Myocyte (in vitro differentiated cells): Measurements from ENCODE around the gene CCDC192. TPM values are rescaled to one million over a fixed set of nuclear protein-coding genes. Genes with fewer than 3 reads are reported as not detected.
"Not testable (repeated sequence)": the region's sequence is repeated elsewhere in the genome, so short reads cannot be mapped to it uniquely, and the experiment has no call there.

Source experiments
- DNase-seq: peaks from one replicate; pipeline ENCODE4 v3.0.0-alpha.2; 2012; ENCODE audit warnings: low read depth
- total RNA-seq: library from RNA; depleted of rRNA; stranded (reverse); fragments of >200 nt; gene quantifications from 2 replicates; pipeline ENCODE4 v1.2.3, GENCODE V29; 2014

Gene CCDC192
- total RNA-seq, 1 donor from 2014 or later = not detected

- no peak for DNase-seq
Observed at GRCh38 chr5:127839496-127840197, 136.5 kb downstream of the CCDC192 start.

GRCh38 chr5:127840198-127840524 lies 137.0 kb downstream of the CCDC192 start:
- no peak for DNase-seq

DNA sequence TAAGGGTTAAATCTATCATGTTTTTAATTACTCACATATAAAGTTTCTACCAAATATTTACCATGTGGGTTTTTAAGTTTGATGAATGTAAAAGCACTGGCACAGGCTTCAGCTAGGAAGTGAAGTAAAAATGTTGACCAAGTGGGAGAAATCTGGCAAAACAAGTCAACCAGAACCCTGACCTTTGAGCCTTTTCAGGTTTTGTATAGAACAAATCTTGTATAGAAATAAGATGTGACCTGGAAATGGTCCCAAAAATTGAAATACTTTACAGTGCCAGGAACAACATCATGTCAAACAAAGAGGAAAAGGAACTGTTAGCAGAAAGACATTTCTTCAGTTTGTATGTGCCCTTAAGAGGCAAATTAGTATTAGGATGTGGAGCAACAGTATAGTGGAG lies 137.6 kb downstream of the CCDC192 start:
- DNase-seq = no peak

DNA sequence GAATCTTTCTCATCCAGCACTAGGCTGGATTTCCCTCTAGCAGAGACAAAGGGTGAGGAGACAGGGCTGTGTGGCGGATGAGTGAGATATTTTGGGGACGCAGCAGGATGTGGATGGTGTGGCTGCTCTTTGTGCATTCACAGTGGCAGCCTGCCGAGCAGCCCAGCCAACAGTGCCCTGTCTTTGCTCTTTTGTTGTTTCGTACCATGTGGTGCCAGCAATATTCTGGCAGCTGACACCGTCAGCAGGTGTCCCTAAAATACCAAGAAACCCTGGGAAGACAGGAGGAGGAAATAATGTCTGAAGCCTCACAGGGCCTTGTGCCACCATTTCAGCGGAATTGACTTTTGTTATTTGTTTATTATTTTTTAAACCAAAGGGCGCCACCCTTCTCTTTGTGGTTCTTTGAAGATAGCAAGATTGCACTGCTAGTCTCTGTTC lies 141.4 kb downstream of the CCDC192 start:
- peak; percentile 86 for DNase-seq

GRCh38 chr5:127846884-127847283 lies 143.7 kb downstream of the CCDC192 start:
- no peak for DNase-seq

DNA sequence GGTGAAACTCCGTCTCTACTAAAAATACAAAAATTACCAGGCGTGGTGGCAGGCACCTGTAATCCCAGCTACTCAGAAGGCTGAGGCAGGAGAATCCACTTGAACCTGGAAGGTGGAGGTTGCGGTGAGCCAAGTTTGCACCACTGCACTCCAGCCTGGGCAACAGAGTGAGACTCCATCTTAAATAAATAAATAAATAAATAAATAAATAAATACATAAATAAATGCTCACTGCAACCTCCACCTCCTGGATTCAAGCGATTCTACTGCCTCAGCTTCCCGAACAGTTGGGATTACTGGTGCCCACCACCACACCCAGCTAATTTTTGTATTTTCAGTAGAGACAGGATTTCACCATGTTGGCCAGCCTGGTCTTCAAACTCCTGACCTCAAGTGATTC lies 144.4 kb downstream of the CCDC192 start:
- DNase-seq = not testable (repeated sequence)

DNA sequence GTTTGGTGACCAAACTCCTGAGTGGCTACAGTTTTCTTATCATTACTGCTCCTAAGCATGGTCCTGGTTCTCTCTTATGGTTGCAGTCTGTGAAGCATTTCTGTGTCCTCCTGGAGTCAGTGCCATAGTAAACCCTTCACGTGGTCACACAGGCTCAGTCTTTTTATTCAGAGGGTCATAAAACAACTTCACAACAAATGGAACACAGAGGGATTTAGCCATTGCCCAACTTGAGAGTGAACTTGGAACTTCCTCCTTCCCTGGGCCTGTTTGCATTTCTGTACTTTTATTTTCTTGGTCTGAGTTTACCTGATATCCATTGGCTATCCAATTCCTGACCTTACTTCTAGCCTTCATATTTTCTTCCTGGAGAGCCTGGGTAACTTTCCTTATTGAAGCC lies 144.9 kb downstream of the CCDC192 start:
- DNase-seq = no peak

GRCh38 chr5:127849408-127849807 lies 146.2 kb downstream of the CCDC192 start:
- DNase-seq = no peak

GRCh38 chr5:127849891-127850290 lies 146.7 kb downstream of the CCDC192 start:
- DNase-seq = no peak

- no peak for DNase-seq
Observed at GRCh38 chr5:127851964-127852363, 148.8 kb downstream of the CCDC192 start.

GRCh38 chr5:127854520-127854919 lies 151.3 kb downstream of the CCDC192 start:
- no peak for DNase-seq

GRCh38 chr5:127856292-127856691 lies 153.1 kb downstream of the CCDC192 start:
- no peak for DNase-seq

DNA sequence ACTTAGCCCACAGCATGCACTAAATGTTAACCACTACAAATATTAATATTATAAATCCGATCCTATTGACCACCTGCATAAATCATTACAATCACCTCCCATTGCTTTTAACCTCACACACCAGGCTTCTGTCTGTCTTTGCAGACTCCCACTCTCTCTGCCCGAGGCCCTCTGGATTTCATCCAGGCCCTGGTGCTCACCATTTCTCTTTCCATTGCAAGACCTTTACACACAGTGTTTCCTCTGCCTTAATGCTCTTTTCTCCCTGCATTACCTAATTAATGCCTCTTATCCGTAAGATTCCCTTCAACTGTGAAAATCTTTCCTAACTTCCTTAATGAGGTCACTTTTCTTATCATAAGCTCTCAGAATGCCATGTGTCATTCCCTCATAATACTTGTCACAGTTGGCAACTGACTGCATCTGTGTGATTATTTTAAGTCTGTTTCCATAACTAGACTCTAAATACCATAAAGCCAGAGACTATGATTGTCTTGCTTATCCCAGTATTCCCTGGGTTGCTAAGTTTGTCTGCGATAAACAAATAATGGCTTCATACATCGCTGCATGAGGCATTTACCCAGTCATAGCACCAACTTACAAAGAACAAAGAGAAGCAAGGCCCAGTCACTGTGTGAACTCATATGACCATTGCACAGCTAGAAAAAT lies 155.1 kb downstream of the CCDC192 start:
- peak; percentile 58 for DNase-seq

GRCh38 chr5:127860291-127860690 lies 157.1 kb downstream of the CCDC192 start:
- DNase-seq = no peak

DNA sequence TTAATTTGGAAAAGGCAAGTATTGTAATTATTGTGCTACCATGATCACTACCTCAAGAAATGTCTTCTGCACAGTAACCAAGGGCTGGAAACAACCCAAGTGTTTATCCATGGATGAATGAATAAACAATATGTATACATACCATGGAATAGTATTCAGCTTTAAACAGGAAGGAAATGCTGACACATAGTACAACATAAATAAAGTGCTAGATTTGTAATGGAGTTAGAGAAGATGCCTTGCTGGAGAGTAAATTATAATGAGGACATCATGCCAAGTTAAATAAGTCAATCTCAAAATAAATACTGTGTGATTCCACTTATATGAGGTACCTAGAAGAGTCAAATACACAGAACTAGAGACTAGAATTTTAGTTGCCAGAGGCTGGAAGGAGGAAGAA lies 160.0 kb downstream of the CCDC192 start:
- DNase-seq = no peak

GRCh38 chr5:127863610-127864395 lies 160.6 kb downstream of the CCDC192 start:
- no peak for DNase-seq

- no peak for DNase-seq
Observed at GRCh38 chr5:127864511-127864910, 161.3 kb downstream of the CCDC192 start.

GRCh38 chr5:127865273-127865672 lies 162.1 kb downstream of the CCDC192 start:
- no peak for DNase-seq

DNA sequence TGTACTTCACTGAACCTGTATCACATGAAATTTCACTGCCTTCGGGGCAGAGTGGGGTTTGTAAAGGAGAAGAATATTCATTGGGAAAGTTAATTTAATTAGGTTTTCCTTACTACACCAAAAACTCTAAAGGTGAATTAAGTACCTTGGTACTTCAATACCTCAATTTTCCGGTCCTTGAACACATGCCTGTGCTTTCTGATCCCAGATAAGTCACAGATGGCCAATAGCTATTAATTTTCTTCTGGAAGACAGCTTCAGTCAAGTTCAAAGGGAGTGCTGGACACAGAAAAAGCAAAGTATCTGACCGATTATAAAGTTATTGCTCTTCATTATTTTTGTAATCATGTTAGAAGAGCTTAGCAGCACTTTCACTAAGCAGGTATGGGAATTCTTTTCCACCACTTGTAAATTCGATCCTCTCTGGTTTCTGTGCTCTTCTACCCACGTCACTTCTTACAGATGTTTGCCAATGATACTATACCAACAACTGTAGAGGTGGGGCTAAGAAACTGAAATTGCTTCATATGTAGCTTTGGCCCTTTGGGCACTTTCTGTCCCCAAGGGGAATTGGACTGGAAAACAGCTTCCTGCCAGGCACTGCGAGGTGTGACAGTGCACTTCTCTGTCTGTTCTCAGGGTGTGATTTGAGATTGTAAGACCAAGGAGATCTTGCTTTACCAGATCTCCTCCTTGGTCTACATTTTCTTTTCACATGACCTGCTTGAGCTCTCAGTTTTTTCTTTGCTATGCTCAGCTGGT lies 164.0 kb downstream of the CCDC192 start:
- DNase-seq = no peak

DNA sequence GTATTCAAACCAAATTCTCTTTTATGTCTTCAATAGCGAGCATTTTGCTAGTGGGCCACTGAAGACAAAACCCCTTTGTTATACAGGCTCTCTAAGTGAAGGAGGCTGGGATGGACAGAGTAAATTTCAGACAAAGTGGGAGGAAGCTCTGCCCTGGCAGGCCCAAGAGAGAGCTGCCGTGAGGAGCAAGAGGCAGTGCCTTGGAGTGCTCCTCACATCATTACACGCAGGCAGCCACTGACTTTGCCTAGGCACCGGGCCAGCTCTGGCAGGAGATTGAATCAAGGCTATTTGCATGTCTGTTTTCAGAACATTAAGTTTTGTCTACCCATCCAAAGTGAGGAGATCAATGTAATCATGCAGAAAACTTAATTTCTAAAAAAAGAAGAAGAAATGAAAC lies 167.7 kb downstream of the CCDC192 start:
- no peak for DNase-seq

DNA sequence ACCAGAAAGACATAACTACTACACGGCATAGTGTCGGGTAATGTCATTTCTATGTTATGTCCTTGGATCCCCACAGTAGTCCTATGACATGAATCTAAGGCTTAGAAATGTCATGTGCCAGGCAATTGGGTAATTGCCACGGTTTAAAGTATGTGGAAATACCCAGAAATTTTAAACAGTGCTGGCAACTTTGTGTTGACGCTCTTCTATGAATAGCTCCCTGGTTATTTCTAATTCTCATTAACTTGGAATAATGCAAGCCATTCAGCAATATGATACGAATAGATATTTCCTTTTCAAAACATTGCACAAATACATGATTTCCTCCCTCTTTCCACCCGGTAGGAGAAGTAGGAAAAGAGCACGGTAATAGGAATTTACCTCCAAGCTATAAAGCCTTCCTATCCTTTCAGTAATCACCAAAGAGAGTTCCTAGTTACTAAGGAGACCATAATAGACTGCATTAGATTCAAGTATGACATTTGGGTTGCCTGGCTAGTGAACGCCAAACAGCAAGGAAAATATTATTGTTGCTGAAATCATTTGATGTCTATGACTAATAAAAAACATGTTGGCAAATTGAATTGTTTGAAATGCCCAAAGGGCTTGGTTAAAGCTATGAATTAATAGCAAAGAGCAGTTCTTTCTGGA lies 168.4 kb downstream of the CCDC192 start:
- DNase-seq = peak; percentile 36
